Inflammatory macrophage (primary cell): ENCODE measurements around the gene ANKRD40.
"Not testable (repeated sequence)": the region's sequence is repeated elsewhere in the genome, so short reads cannot be mapped to it uniquely, and the experiment has no call there.

Source experiments
- DNase-seq, 2 donors: peaks; one replicate each; pipeline ENCODE4 v3.0.0-alpha.2; 2020 to 2022
- total RNA-seq, 18 experiments: gene quantifications; one replicate each; lab custom pipeline; 2026; ENCODE audit warnings: mixed read lengths in 6 of 18, inconsistent platforms in 2 of 18; lab: John Stamatoyannopoulos, UW

The ANKRD40 gene
- total RNA-seq, result 39.4 to 91.8 (median 72.0) reads per million in 18 experiments

- DNase-seq, result peak; percentile 95 to 97
Observed at GRCh38 chr17:50707289-50708049, at the start of gene ANKRD40. ANKRD40 (minus strand) TSS chr17:50707914; CDS start chr17:50707654, 260 bp downstream.

GRCh38 chr17:50754521-50754920, 46.8 kb upstream of the ANKRD40 start:
- DNase-seq, result no peak

GRCh38 chr17:50749245-50749644, 41.5 kb upstream of the ANKRD40 start:
- no peak for DNase-seq

GRCh38 chr17:50745631-50746030, 37.9 kb upstream of the ANKRD40 start:
- no peak for DNase-seq

GRCh38 chr17:50739098-50739497, 31.4 kb upstream of the ANKRD40 start:
- no peak for DNase-seq

GRCh38 chr17:50737118-50737698, 29.5 kb upstream of the ANKRD40 start:
- no peak for DNase-seq

- DNase-seq, result no peak
Observed at GRCh38 chr17:50735287-50735686, 27.6 kb upstream of the ANKRD40 start.

- no peak for DNase-seq
Observed at GRCh38 chr17:50731575-50732460, 24.1 kb upstream of the ANKRD40 start.

- DNase-seq, result no peak
Observed at GRCh38 chr17:50728881-50729765, 21.4 kb upstream of the ANKRD40 start.

- DNase-seq, result no peak
Observed at GRCh38 chr17:50728112-50728429, 20.4 kb upstream of the ANKRD40 start.

GRCh38 chr17:50725769-50726655, 18.3 kb upstream of the ANKRD40 start:
- no peak for DNase-seq

GRCh38 chr17:50724622-50725021, 16.9 kb upstream of the ANKRD40 start:
- DNase-seq, result not testable (repeated sequence)

- no peak for DNase-seq
Observed at GRCh38 chr17:50722746-50723145, 15.0 kb upstream of the ANKRD40 start.

GRCh38 chr17:50721194-50722010, 13.7 kb upstream of the ANKRD40 start:
- peak; percentile 12 to 21 for DNase-seq

GRCh38 chr17:50719924-50720794, 12.4 kb upstream of the ANKRD40 start:
- DNase-seq, result no peak

GRCh38 chr17:50719144-50719923, 11.6 kb upstream of the ANKRD40 start, which contains the start of gene LUC7L3:
LUC7L3 (plus strand) TSS chr17:50719603; CDS start chr17:50719733, 130 bp downstream.
- DNase-seq, result peak; percentile 94 to 95

- no peak for DNase-seq
Observed at GRCh38 chr17:50715471-50715870, 7.8 kb upstream of the ANKRD40 start.

GRCh38 chr17:50712641-50713040, 4.9 kb upstream of the ANKRD40 start:
- no peak for DNase-seq
